GM23338 (cell line): ENCODE results near the gene ATP8B4.

Experiments used
- CREB1 ChIP-seq: fragments of 250-450 bp; sonication (Bioruptor Pico); IDR thresholded peaks from 2 replicates; pipeline ENCODE4 v1.5.0; 2020; ENCODE audit warnings: low read depth, mild to moderate bottlenecking, moderate library complexity
- EZH2 ChIP-seq: fragments of 200-600 bp; sonication (generic); IDR thresholded peaks from one replicate; pipeline ENCODE4 v1.8.0; 2017; ENCODE audit warnings: antibody characterized with exemption, mild to moderate bottlenecking, low read depth; ENCODE audit not compliant: unreplicated experiment
- EZH2phosphoT487 ChIP-seq: fragments of 200-600 bp; sonication (generic); IDR thresholded peaks from one replicate; pipeline ENCODE4 v1.8.1; 2018; ENCODE audit warnings: antibody characterized with exemption; ENCODE audit not compliant: unreplicated experiment
- POLR2AphosphoS5 ChIP-seq: IDR thresholded peaks from 2 replicates; pipeline ENCODE4 v1.6.1; 2016; ENCODE audit warnings: antibody characterized with exemption, low read depth
- STAT1 ChIP-seq: IDR thresholded peaks from one replicate; pipeline ENCODE4 v1.6.1; 2016; ENCODE audit warnings: antibody characterized with exemption; ENCODE audit not compliant: unreplicated experiment
- TF ChIP-seq, protein P1 (sequence below), 2 experiments: fragments of 200-600 bp in 1 of 2; sonication (generic) in 1 of 2; conservative IDR thresholded peaks; 2 replicates each; pipeline versions ENCODE4 v1.5.1 to v1.6.1; 2016 to 2017; ENCODE audit warnings: antibody characterized with exemption in 2 of 2, low read depth in 2 of 2, mild to moderate bottlenecking in 2 of 2, moderate library complexity in 1 of 2
- TF ChIP-seq, protein P2 (sequence below): IDR thresholded peaks from one replicate; pipeline ENCODE4 v1.6.1; 2018; ENCODE audit warnings: antibody characterized with exemption; ENCODE audit not compliant: unreplicated experiment

DNA sequence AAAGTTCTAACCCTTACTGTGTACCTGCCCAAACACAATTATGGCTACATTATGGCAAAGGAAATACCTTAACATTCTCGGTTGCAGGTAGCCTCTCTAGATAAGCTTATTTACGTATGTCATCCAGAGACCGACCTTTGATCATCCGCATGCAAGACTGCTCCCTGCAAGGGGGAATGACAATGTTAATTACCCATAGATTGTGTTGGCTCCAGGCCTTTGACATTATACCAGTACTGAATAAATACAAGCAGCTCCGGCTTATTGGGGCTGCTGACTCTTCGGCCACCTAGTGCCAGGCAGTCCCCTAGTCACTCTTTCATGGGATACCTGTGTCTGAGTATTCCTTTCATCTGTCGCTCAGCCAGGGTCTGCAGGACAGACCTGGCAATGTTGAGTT, 274.6 kb downstream of the ATP8B4 start:
- TF ChIP-seq, protein P1, sequence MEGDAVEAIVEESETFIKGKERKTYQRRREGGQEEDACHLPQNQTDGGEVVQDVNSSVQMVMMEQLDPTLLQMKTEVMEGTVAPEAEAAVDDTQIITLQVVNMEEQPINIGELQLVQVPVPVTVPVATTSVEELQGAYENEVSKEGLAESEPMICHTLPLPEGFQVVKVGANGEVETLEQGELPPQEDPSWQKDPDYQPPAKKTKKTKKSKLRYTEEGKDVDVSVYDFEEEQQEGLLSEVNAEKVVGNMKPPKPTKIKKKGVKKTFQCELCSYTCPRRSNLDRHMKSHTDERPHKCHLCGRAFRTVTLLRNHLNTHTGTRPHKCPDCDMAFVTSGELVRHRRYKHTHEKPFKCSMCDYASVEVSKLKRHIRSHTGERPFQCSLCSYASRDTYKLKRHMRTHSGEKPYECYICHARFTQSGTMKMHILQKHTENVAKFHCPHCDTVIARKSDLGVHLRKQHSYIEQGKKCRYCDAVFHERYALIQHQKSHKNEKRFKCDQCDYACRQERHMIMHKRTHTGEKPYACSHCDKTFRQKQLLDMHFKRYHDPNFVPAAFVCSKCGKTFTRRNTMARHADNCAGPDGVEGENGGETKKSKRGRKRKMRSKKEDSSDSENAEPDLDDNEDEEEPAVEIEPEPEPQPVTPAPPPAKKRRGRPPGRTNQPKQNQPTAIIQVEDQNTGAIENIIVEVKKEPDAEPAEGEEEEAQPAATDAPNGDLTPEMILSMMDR (conservative IDR thresholded peaks at IDR 0.05; ENCODE audit: low read depth in 2 of 2), result no peak
- TF ChIP-seq EZH2 (no peak), EZH2phosphoT487 (no peak), CREB1 (CRISPR knock-in tag) (no peak), POLR2AphosphoS5 (no peak), STAT1 (no peak)
- TF ChIP-seq, protein P2, sequence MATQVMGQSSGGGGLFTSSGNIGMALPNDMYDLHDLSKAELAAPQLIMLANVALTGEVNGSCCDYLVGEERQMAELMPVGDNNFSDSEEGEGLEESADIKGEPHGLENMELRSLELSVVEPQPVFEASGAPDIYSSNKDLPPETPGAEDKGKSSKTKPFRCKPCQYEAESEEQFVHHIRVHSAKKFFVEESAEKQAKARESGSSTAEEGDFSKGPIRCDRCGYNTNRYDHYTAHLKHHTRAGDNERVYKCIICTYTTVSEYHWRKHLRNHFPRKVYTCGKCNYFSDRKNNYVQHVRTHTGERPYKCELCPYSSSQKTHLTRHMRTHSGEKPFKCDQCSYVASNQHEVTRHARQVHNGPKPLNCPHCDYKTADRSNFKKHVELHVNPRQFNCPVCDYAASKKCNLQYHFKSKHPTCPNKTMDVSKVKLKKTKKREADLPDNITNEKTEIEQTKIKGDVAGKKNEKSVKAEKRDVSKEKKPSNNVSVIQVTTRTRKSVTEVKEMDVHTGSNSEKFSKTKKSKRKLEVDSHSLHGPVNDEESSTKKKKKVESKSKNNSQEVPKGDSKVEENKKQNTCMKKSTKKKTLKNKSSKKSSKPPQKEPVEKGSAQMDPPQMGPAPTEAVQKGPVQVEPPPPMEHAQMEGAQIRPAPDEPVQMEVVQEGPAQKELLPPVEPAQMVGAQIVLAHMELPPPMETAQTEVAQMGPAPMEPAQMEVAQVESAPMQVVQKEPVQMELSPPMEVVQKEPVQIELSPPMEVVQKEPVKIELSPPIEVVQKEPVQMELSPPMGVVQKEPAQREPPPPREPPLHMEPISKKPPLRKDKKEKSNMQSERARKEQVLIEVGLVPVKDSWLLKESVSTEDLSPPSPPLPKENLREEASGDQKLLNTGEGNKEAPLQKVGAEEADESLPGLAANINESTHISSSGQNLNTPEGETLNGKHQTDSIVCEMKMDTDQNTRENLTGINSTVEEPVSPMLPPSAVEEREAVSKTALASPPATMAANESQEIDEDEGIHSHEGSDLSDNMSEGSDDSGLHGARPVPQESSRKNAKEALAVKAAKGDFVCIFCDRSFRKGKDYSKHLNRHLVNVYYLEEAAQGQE, result no peak
